ENCODE data around the gene ADARB2.

Gene ADARB2

DNA sequence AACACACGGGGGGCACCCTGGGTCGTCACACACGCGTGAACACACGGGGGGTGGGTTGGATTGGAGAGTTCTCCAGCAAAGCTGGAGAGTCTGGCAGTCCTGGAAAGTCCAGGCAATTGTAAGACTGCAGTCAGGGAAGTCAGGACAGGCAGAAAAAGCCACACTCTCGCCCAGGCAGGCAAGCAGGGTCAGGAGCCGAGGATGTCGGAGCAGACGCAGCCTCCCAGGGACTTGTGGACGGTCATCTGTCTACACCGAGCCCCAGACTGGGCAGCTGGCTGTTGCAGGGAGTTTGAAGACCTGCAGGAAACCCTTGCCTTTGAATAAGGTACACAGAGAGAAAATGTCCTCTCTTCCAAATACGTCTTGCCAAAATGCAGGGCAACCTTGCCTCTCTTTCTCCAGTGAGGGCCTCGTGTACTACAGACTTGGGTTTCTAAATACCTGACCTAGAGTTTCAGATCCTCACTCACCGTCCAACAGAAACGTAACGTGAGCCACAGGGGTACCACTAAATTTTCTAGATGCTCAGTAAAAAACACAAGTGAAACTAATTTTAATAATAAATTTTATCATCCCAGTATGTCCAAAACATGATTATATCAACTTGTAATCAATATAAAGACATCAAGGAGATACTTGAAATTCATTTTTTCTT is 176.7 kb downstream of the ADARB2 start:
- DNase-seq: no peak

DNA sequence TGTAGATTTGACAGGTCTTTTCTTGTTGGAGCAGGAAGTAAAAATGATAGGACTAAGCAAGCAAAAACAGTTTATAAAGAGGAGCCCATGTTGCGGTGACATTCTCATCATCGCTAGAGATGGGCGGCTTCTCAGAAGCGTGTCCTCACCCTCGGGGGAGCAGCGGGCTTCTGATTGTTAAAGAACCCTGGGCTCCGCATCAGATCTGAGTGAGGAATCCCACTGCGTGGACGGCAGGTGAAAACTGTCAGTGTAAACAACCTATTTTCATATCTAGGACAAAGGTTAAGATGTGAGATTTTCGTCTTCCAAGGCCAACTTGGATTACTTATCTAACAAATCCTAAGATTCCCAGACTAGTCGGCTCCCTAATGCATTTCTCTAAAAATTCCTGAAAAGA is 177.6 kb downstream of the ADARB2 start:
- DNase-seq: no peak

DNA sequence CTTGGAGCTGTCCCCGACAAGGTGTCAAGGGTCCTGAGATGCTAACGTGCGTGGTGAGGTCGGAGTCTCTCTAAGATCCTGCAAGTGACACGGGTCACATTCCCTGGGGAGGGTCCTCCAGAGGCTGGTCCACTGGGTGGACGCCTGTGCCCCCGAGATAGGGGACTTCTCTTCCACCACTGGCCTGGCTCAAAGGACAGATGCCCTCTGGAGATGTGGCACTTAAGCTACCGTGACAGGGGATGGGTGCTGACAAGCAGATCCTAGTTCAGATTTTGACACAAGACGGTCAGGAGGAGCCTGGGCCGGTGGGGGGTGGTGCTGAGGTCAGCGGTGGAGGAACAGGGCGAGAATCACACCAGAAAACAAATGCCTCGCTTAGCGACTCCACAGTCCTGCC is 178.0 kb downstream of the ADARB2 start:
- no peak for DNase-seq

DNA sequence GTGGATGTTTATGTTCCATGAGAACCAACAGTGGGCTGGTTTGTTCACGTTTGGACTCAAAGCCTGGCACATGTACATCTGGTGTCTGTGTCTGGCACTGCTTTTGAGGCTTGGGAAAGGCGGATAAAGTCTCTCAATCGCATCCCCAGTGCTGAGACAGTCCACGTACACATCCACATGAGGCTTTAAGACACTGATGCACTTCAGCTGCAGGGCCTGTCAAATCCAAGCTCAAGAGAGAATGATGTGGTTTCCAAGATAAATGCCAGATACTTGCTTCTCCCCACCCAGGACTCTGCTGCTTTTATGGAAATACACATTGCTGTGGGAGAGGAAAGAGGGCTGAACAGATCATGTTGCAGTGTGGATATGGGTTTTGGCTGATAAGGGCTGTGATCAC is 178.4 kb downstream of the ADARB2 start:
- no peak for DNase-seq

DNA sequence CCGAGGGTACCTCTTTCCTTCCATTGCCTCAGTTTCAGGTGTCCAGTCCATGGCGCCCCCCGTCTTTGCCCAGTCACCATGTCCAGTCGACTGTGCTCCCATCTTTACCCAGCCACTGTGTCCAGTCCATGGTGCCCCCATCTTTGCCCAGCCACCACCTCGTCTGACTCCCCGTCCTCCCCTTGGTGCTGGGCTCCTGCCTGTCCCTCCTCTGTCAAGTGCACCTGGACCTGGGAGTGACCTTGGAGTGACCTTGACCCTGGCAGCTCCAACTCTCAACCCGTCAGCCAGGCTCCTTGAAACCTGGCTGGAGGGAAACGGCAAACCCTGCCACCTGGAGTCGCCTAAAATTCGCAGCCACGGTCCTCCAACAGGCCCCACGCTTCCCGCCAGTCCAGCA is 180.2 kb downstream of the ADARB2 start:
- no peak for DNase-seq

DNA sequence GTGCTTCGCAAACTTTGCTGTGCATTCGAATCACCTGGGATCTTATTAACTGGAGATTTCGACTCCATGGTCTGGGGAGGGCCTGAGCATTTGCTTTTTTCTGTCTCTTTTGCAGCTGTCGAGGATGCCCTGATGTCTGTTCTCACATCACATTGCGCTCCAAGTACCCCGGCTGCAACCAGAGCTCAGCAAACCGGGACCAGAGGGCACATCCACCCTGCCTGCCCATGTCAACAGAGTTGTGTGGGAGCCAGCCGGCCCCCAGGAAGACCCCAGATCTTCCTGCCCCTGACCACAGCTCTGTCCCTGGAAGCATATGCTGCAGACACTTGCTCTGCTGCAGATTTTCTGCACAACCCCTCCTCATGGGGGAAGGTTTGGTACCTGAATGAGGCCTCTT is 180.8 kb downstream of the ADARB2 start:
- no peak for DNase-seq

DNA sequence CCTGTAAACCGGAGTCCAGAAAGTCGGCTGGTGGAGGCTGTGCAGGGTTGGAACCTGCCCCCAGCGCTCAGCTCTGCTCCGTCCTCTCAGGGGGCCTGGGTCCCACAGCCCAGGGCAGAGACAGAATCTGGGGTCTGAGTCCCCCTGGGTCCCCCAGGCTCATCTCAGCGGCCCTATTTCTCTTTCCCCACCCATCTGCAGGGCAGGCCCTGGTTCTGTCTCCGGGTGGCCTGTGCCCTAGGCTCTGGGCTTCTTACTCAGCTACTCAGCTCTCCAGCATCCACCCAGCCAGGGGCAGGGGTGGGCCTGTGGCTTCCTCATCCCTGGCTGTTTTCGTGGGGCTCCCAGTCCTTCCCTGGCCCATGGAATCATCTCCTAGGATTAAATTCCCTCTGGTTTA is 183.4 kb downstream of the ADARB2 start:
- DNase-seq: no peak

DNA sequence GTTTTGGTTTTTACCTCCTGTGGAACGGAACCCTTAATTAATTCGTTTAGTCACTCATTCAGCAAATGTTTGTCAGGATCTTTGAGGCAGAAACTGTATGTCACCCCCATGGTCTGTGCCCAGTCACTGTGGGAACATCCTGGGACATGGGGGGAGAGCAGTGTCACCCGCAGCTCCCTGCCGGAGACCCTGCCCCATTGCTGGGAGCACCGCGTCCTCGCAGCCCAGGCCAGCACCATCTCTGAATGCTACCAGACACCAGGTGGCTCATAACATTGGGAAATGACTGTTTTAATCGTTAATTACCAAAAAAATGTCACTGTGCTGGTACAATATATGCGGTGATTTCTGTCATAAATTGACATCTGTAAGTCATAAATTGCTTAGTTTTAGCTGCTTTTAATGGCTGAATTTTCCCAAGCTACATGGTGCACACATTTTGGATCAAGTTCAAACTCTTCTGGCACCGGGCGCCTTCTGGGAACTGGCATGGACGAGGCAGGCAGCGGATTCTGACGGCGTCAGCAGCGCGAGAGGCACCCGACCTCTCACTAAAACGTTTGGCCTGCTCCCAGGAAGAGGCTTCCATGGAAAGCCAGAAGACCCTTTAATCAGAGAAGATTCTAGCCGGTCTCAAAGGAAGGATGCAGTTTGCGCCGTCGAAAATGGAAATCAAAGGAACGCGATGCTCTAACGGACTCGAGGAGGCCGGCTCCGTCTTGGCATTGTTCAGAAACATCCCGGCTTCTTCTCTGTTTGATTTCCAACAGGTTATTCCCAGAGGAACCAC is 184.2 kb downstream of the ADARB2 start:
- no peak for DNase-seq

DNA sequence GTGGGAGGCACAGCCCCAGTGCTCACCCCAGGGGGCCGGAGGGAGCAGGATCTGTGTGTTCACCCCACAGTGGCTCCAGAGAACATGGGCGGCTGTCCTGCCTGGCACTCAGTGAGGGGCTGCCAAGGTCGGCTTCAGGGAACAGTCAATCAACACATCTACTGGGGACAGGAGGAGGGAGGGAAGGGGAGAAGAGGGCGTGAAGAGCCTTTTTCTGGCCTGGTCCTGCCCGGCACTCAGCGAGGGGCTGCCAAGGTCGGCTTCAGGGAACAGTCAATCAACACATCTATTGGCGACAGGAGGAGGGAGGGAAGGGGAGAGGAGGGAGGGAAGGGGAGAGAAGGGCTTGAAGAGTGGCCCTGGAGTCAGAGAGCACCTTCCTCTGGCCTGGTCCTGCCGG is 184.9 kb downstream of the ADARB2 start:
- no peak for DNase-seq

DNA sequence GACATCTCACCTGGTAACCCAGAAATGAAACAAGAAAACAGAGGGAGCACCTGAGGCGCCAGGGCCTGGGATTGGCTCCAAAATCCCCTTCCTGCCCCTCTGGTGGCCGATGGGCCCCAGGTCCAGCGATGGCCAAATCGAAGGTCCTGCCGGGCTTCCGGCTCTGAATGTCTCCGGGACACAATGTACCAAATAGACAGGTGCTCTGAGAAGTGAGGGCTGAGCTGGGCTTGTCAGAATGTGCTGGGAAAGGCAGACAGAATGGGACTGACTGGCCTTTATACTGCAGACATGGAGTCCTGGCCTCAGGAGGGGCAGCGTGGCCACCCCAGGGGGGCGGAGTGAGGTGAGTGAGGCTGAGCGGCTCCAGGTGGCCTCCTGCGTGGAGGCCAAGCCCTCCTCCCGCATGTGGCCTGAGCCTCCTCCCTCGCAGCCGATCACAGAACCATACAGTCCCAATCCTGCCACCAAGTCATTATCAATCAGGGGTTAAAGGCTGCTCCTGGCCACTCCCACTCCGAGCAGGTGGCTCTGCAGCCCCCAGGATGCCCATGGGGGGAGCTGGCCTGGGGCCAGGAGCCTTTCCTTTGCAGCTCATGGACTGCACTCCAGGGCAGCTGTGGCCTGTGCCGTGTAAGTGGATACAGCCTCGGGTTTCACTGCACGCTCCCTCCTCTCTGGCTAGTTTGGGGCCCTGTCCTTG is 185.5 kb downstream of the ADARB2 start:
- no peak for DNase-seq

DNA sequence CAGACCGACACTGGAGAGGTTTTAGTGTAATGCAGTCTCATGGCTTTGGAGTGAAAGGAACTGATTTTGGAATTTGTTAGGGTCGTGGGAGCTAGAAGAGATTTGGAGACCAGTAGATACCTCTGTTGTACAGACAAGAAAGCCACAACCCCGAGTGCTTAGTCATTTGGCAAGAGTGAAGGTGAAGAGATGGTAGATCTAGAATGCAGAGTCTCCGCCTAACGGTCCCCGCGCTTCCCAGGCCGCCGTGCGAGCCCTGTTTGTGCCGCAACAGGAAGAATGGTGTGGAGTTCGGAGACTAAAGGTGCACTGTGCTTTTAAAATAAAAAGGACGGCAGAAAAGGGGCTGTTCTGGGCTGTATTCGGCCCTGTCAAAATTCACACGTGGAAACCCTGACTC is 186.7 kb downstream of the ADARB2 start:
- DNase-seq: no peak

DNA sequence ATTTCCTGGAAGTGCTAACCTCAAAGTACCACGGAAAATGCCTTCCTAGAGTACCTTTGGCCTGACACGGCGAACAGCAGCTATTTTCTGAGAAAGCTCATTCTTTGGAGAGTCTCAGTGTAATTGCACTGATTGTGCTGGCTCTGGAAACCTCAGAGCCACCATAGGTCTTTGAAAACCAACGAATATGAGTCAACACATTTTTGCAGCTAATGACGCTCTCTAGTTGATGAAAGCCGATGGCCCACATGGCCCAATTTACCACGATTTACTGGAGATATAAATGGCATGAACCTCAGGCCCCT is 187.1 kb downstream of the ADARB2 start:
- DNase-seq: no peak

DNA sequence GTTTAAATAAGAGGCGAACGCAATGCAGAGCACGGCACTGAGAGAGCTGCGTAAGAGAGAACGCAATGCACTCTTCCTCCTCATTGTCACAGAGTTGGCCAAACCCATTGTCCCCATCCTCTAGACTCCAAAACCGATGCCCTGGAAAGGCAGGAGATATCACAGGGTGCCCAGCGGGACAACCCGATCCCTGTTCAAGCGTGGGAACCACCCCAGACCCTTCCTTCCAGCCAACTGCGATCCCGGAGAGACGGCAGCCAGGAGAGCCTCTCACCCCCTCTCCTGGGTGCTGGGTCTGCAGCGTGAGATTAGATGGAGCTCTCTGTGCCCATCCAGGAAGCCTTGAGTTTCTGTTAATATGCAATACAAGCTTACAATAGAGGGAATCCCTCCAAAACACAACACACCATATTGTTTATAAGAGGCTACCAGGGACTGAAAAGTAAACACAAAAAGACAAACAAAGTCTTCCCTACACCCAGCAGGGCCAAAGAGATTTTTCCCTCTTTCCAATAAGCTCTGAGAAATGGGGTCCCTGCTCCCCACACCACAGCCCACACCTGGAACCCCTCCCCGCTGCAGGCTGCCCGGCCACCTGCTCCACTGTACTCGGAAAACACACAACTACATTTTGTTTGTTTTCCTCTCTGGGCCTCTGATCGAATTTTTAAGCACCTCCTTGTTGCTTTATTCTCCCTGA is 187.6 kb downstream of the ADARB2 start:
- DNase-seq: no peak

DNA sequence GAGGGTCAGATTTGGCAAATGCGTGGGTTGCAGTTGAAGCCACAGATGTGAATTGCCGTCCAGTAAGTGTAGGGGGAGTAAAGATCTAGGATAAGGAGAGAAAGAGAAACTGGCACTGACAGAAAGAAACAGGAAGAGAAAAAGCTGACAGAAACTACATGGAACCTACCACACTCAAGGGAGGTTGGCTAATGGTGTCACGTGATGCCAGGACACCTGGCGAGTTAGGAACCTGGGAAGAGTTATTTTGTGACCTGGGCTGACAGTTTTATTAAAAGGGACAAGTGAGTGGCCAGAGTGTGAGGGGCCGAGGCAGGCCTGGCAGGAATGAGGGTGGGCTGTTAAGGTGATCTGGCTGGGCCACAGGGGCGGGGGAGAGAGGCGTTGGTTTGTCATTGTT is 188.7 kb downstream of the ADARB2 start:
- DNase-seq: no peak

DNA sequence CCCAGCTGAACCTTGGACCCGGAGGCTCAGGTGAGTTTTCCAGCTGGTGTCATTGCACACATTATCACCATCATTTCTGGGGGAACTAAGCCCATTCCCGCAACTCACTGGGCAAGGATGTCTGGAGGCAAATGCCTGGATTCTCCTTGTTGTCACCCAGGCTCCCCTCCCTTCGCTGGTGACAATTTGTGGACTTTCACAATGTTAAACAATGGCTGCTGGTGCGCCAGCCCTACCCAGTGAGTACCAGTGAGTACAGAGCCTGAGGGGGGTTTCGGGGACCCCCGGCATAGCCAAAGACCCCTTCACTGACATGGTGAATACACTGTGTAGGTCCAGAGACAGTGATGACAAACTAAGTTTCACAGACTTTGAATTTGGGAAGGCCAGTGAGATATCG is 189.2 kb downstream of the ADARB2 start:
- no peak for DNase-seq

DNA sequence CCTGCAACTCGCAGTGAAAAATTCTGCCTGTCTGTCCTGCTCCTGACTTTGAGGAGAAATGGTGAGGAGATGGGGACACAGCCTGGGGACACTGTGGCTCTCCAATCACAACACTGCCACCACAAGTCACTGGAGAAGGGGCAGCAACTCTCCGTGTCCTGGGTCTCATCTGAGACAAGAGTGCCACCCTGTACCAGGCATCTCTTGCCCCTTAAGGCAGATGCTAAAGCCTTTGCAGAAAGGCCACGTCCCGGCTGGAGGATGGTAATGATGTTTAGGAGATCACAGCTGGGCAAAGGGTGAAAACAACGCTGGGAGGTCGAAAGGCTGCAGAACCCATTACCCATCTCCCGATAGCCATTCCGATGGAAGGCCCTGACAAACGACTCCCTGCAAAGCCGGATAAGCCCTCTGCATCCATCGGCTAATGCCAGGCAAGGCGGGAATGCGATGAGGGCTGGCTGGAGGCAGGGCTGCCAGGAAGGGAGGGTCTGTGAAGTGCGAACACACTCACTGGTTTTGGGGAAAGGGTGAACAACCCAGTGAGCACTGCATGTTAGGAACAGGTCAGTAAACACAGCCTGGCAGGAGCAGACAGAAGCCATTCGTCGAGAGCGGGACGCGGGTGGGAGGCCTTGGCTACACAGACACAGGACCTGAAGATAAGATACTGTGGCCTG is 190.8 kb downstream of the ADARB2 start:
- no peak for DNase-seq

DNA sequence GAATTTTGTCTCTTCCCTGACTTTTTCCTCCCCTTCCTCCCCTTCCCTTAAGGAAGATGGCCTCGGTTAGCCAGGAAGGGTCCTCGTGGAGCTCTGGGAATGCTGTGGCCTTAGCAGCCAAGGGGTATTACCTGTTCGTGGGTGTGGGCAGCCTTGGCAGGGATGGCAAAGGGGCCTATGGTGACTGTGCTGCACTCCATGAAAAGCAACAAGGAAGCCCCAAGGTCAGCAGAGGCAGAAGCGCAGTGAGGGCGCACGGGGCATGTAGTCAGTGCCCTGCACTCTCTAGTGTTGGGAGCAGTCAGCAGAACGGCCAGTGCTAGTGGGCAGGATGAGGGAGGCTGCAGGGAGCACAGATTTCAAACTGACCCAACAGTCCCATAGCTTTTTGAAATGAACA is 191.8 kb downstream of the ADARB2 start:
- no peak for DNase-seq

DNA sequence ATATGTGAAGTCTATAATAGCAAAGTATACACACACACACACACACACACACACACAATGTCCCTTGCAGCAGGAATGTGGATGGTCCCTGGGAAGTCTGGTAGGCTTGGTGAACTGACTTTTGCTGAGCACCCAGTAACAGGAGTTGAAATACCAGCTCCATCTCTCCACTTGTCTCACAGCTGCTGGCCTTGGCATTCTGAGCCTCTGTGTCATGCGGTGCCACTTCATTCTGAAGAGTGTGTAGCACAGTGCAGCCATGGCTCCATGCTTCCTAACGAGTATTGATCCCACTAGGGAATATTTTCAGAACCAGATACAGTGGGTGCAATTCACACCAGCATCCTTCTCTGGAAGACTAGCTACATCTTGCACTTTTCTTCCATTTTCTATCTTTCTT is 192.4 kb downstream of the ADARB2 start:
- DNase-seq: no peak

DNA sequence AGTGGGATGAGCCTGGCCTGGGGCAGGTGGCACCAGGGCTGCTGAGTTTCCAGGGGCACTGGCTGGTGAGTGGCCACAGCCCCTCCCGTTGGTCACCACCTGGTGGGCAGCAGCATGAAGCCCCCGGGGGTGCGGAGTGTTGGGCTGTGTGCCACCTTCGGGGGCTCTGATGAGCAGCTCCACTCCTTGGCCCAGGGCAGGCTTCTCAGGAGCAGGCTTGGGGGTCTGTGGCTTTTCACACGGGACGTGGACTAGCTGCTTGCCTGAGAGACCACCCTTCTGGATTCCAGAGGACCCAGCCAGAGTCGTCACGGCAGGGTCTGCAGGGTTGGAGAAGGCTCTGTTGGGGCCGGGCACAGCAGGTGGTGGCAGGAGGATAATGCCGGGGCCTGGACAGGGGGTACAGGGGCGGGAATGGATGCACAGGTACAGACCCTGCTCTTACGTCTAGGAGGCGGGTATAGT is 193.1 kb downstream of the ADARB2 start:
- no peak for DNase-seq

DNA sequence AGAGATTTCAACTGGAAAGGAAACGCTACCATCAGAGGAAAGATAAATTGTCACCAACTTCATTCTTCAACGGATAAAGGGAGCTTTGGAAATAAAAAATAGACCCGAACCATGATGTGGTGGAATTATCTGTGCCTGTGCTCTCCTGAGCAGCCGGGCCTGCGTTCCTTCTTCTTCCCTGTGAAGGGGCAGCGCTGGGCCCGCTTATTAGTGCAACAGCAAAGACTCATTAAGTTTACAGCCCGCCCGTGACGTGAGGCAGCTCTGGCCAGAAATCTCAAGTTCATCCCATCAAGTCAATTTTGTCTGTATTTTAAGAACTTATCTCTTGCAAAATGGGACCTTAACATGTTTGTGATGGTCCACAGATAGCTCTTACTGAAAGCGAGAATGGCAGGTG is 193.7 kb downstream of the ADARB2 start:
- no peak for DNase-seq

DNA sequence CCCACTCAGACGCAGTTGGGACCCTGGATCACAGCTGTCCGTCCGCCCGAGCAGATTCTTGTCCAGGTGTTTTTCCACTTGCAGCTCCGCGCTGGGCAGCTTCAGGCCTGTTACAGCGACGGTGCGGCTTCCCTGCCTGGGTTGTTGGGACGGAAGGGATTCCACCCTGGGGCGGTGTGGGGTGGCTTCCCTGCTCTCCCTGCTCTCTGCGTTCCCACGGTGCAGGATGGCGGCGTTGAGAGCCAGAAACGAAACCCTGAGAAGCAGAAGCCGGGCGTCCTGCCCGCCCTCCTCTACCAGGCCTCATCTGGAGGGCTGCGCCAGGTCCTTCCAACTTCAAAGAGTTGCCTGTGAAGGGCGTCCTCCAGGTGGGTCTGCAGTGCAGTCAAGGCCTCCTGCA is 194.4 kb downstream of the ADARB2 start:
- no peak for DNase-seq

DNA sequence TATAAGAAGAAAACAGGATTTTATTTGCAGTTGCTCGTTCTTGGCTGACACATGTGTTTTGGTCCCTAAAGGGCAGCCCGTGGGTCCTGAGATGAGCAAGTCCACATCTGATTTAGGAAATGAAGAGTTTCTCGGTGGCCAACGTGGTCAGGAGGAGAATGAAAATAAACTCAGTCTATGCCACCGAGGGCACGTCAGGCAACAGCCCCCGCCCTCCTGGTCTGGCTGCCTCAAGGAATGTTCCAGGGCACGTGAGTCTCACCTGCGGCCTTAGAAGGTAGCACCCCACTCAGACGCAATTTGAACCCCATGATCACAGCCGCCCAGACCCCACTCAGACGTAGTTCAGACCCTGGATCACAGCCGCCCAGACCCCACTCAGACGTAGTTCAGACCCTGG is 197.2 kb downstream of the ADARB2 start:
- DNase-seq: no peak

DNA sequence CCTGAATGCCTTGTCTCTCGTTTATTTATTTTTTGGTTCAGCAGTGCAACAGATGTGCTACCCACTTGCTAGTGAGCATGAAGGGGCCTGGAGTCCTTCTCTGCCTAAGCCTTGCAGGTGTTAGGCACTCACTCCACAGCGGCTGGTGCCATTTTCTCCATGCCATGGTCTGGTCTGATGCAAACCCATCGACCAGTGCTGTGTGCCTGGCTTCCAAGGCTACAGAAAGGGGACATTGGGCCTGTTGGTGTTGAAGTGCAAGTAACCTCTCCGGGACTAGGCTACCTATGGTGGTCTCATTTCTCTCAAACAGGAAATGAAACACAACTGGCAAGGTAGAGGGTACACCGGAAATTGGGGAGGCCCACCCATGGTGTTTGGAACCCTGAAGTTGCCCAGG is 198.1 kb downstream of the ADARB2 start:
- no peak for DNase-seq
